OCI-LY3 (cell line): ENCODE measurements around the gene TPK1.

Experiments
- EZH2phosphoT487 ChIP-seq: fragments of 200-600 bp; shearing (Covaris generic); IDR thresholded peaks from 2 replicates; pipeline ENCODE4 v1.6.1; 2018; ENCODE audit warnings: antibody characterized with exemption, mixed run types, low read depth
- TF ChIP-seq, protein P1 (sequence below): fragments of 200-600, 300-600 bp; sonication (generic); IDR thresholded peaks from 2 replicates; pipeline ENCODE4 v1.5.1; 2014; ENCODE audit warnings: antibody characterized with exemption, low read length, low read depth

DNA sequence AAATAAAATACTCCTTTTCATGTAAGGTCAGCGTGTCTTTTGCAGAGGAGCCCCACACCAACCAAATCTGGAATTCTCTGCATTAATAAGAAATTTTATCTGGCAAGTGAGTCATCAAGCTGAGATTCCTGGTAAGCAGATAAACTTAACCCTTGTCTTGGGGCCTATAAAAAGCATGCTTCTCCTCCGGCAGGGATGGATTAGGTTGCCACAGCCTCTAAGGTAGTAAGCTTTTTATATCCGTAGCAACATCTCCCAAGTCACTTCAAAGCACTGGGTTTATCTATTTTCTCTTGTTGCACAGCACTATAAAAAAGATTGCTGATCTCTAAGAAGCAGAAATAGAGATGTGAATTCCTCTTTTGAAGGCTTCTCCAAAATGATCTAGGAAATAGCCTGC lies 229.6 kb downstream of the TPK1 start:
- TF ChIP-seq, protein P1, sequence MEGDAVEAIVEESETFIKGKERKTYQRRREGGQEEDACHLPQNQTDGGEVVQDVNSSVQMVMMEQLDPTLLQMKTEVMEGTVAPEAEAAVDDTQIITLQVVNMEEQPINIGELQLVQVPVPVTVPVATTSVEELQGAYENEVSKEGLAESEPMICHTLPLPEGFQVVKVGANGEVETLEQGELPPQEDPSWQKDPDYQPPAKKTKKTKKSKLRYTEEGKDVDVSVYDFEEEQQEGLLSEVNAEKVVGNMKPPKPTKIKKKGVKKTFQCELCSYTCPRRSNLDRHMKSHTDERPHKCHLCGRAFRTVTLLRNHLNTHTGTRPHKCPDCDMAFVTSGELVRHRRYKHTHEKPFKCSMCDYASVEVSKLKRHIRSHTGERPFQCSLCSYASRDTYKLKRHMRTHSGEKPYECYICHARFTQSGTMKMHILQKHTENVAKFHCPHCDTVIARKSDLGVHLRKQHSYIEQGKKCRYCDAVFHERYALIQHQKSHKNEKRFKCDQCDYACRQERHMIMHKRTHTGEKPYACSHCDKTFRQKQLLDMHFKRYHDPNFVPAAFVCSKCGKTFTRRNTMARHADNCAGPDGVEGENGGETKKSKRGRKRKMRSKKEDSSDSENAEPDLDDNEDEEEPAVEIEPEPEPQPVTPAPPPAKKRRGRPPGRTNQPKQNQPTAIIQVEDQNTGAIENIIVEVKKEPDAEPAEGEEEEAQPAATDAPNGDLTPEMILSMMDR = no peak
- TF ChIP-seq EZH2phosphoT487 = no peak
